Activated CD4-positive, alpha-beta T cell treated with anti-CD3 and anti-CD28 coated beads, Interleukin-2, amount 10 ng/mL, durations not matched to agents 7 days and 5 days (primary cell): ENCODE data around the gene C12orf50. TPM values are rescaled to one million over a fixed set of nuclear protein-coding genes. Genes with fewer than 3 reads are reported as not detected.
"Not testable (repeated sequence)": the region's sequence is repeated elsewhere in the genome, so short reads cannot be mapped to it uniquely, and the experiment has no call there.

Experiments
- CTCF ChIA-PET: fragments of 350-600 bp; sonication (Branson Sonifier 250); formaldehyde crosslinking; loops from one replicate; lab custom pipeline; 2021; ENCODE audit warnings: antibody characterized with exemption; lab: Charles Lee
- POLR2A ChIA-PET: fragments of 350-600 bp; sonication (Branson Sonifier 250); formaldehyde crosslinking; loops from one replicate; lab custom pipeline; 2021; ENCODE audit warnings: antibody characterized with exemption; lab: Charles Lee
- DNase-seq: peaks from one replicate; pipeline ENCODE4 v3.0.0-alpha.2; 2020
- H3K27ac Mint-ChIP-seq: one replicate; pipeline ENCODE4 v1.8.0; 2021; ENCODE audit warnings: mild to moderate bottlenecking, moderate library complexity, mixed read lengths
- H3K27me3 Mint-ChIP-seq: one replicate; pipeline ENCODE4 v1.8.0; 2021; ENCODE audit warnings: mixed read lengths
- H3K36me3 Mint-ChIP-seq: one replicate; pipeline ENCODE4 v1.8.0; 2021; ENCODE audit warnings: low read depth, mixed read lengths
- H3K4me1 Mint-ChIP-seq: one replicate; pipeline ENCODE4 v1.8.0; 2021; ENCODE audit warnings: mixed read lengths
- H3K4me3 Mint-ChIP-seq: one replicate; pipeline ENCODE4 v1.8.0; 2021; ENCODE audit warnings: mild to moderate bottlenecking, moderate library complexity, mixed read lengths
- H3K9me3 Mint-ChIP-seq: one replicate; pipeline ENCODE4 v1.8.0; 2021; ENCODE audit warnings: mixed read lengths
- total RNA-seq, 2 experiments: library from RNA; stranded (reverse); gene quantifications; one replicate each; pipeline ENCODE4 v1.2.3, GENCODE V29; 2021

C12orf50 gene
- total RNA-seq, 2 experiments from 2014 or later = not detected

GRCh38 chr12:87981495-87981894 is 47.7 kb downstream of the C12orf50 start:
- no peak for DNase-seq
- ChIA-PET CTCF (no interaction called here), POLR2A (no interaction called here)
- Mint-ChIP-seq H3K9me3 (no peaks in the 10 kb centered on the region), H3K4me1 (no peaks in the 10 kb centered on the region), H3K27ac (no peak overlapping the region), H3K36me3 (no peaks in the 10 kb centered on the region), H3K4me3 (no peak overlapping the region), H3K27me3 (no peaks in the 10 kb centered on the region)

- CTCF ChIA-PET = no interaction called here
- Mint-ChIP-seq H3K36me3 (no peaks in the 10 kb centered on the region), H3K4me1 (no peaks in the 10 kb centered on the region), H3K9me3 (no peaks in the 10 kb centered on the region), H3K4me3 (no peak overlapping the region), H3K27me3 (no peaks in the 10 kb centered on the region), H3K27ac (no peak overlapping the region)
- POLR2A ChIA-PET = no interaction called here
- no peak for DNase-seq
Measured at GRCh38 chr12:87975879-87976278, 53.3 kb downstream of the C12orf50 start.

- H3K4me1 Mint-ChIP-seq = no peaks in the 10 kb centered on the region
- POLR2A ChIA-PET = no interaction called here
- CTCF ChIA-PET = no interaction called here
- H3K36me3 Mint-ChIP-seq = no peaks in the 10 kb centered on the region
- no peaks in the 10 kb centered on the region for H3K27me3 Mint-ChIP-seq
- no peak overlapping the region for H3K4me3 Mint-ChIP-seq
- no peak overlapping the region for H3K27ac Mint-ChIP-seq
- no peak for DNase-seq
- H3K9me3 Mint-ChIP-seq = no peaks in the 10 kb centered on the region
Measured at GRCh38 chr12:87967871-87968270, 61.3 kb downstream of the C12orf50 start.

- no peaks in the 10 kb centered on the region for H3K27me3 Mint-ChIP-seq
- no peaks in the 10 kb centered on the region for H3K4me1 Mint-ChIP-seq
- no peak overlapping the region for H3K4me3 Mint-ChIP-seq
- ChIA-PET CTCF (no interaction called here), POLR2A (no interaction called here)
- H3K9me3 Mint-ChIP-seq = no peaks in the 10 kb centered on the region
- no peak overlapping the region for H3K27ac Mint-ChIP-seq
- no peaks in the 10 kb centered on the region for H3K36me3 Mint-ChIP-seq
- no peak for DNase-seq
Measured at GRCh38 chr12:87960566-87960965, 68.6 kb downstream of the C12orf50 start.

- CTCF ChIA-PET, H3K27ac Mint-ChIP-seq, H3K4me1 Mint-ChIP-seq, DNase-seq, H3K9me3 Mint-ChIP-seq, H3K27me3 Mint-ChIP-seq, POLR2A ChIA-PET, H3K4me3 Mint-ChIP-seq, H3K36me3 Mint-ChIP-seq: not testable (repeated sequence)
Measured at GRCh38 chr12:87954028-87954427, 75.2 kb downstream of the C12orf50 start.

GRCh38 chr12:87953256-87953860 is 75.8 kb downstream of the C12orf50 start:
- POLR2A ChIA-PET = no interaction called here
- CTCF ChIA-PET = no interaction called here

GRCh38 chr12:87952850-87953249 is 76.4 kb downstream of the C12orf50 start:
- Mint-ChIP-seq H3K9me3 (no peaks in the 10 kb centered on the region), H3K27me3 (no peaks in the 10 kb centered on the region), H3K36me3 (no peaks in the 10 kb centered on the region), H3K4me3 (no peak overlapping the region), H3K4me1 (no peaks in the 10 kb centered on the region), H3K27ac (no peak overlapping the region)
- CTCF ChIA-PET = no interaction called here
- POLR2A ChIA-PET = no interaction called here
- no peak for DNase-seq

More at GRCh38 chr12:87953256-87953860, 75.8 kb downstream of the C12orf50 start:
- Mint-ChIP-seq H3K9me3 (no peaks in the 10 kb centered on the region), H3K27me3 (no peaks in the 10 kb centered on the region), H3K4me1 (no peaks in the 10 kb centered on the region), H3K4me3 (no peak overlapping the region), H3K36me3 (no peaks in the 10 kb centered on the region), H3K27ac (no peak overlapping the region)
- DNase-seq = no peak

- H3K27me3 Mint-ChIP-seq = no peaks in the 10 kb centered on the region
- no peak for DNase-seq
- no peaks in the 10 kb centered on the region for H3K4me1 Mint-ChIP-seq
- ChIA-PET CTCF (no interaction called here), POLR2A (no interaction called here)
- no peak overlapping the region for H3K27ac Mint-ChIP-seq
- H3K36me3 Mint-ChIP-seq = no peaks in the 10 kb centered on the region
- no peaks in the 10 kb centered on the region for H3K9me3 Mint-ChIP-seq
- H3K4me3 Mint-ChIP-seq = no peak overlapping the region
Measured at GRCh38 chr12:87952223-87952622, 77.0 kb downstream of the C12orf50 start.

- no peak overlapping the region for H3K27ac Mint-ChIP-seq
- DNase-seq = no peak
- peaks cover 2% of the 10 kb centered on the region for H3K9me3 Mint-ChIP-seq
- no peak overlapping the region for H3K4me3 Mint-ChIP-seq
- no peaks in the 10 kb centered on the region for H3K36me3 Mint-ChIP-seq
- no peaks in the 10 kb centered on the region for H3K4me1 Mint-ChIP-seq
- POLR2A ChIA-PET = no interaction called here
- CTCF ChIA-PET = no interaction called here
- no peaks in the 10 kb centered on the region for H3K27me3 Mint-ChIP-seq
Measured at GRCh38 chr12:87943762-87944161, 85.4 kb downstream of the C12orf50 start.

- Mint-ChIP-seq H3K27ac (no peak overlapping the region), H3K4me3 (no peak overlapping the region), H3K27me3 (no peaks in the 10 kb centered on the region), H3K4me1 (no peaks in the 10 kb centered on the region), H3K9me3 (peaks cover 2% of the 10 kb centered on the region), H3K36me3 (no peaks in the 10 kb centered on the region)
- ChIA-PET CTCF (no interaction called here), POLR2A (no interaction called here)
- no peak for DNase-seq
Measured at GRCh38 chr12:87943023-87943422, 86.2 kb downstream of the C12orf50 start.

GRCh38 chr12:87939182-87939581 is 90.0 kb downstream of the C12orf50 start:
- no peak for DNase-seq
- Mint-ChIP-seq H3K4me3 (no peak overlapping the region), H3K27me3 (no peaks in the 10 kb centered on the region), H3K36me3 (no peaks in the 10 kb centered on the region), H3K9me3 (no peaks in the 10 kb centered on the region), H3K27ac (no peak overlapping the region), H3K4me1 (no peaks in the 10 kb centered on the region)
- CTCF ChIA-PET = no interaction called here
- POLR2A ChIA-PET = no interaction called here

- POLR2A ChIA-PET = no interaction called here
- no peaks in the 10 kb centered on the region for H3K36me3 Mint-ChIP-seq
- CTCF ChIA-PET = no interaction called here
Measured at GRCh38 chr12:87935216-87935615, 94.0 kb downstream of the C12orf50 start.

GRCh38 chr12:87933991-87934390 is 95.2 kb downstream of the C12orf50 start:
- DNase-seq = no peak
- CTCF ChIA-PET = no interaction called here
- no peaks in the 10 kb centered on the region for H3K9me3 Mint-ChIP-seq
- H3K27ac Mint-ChIP-seq = no peak overlapping the region
- H3K27me3 Mint-ChIP-seq = no peaks in the 10 kb centered on the region
- H3K4me1 Mint-ChIP-seq = no peaks in the 10 kb centered on the region
- no peak overlapping the region for H3K4me3 Mint-ChIP-seq
- POLR2A ChIA-PET = no interaction called here
- H3K36me3 Mint-ChIP-seq = no peaks in the 10 kb centered on the region

More at GRCh38 chr12:87935216-87935615, 94.0 kb downstream of the C12orf50 start:
- Mint-ChIP-seq H3K27ac (no peak overlapping the region), H3K27me3 (no peaks in the 10 kb centered on the region), H3K4me3 (no peak overlapping the region), H3K4me1 (no peaks in the 10 kb centered on the region), H3K9me3 (no peaks in the 10 kb centered on the region)
- DNase-seq = no peak

- CTCF ChIA-PET = no interaction called here
- no peaks in the 10 kb centered on the region for H3K9me3 Mint-ChIP-seq
- no peak overlapping the region for H3K4me3 Mint-ChIP-seq
Measured at GRCh38 chr12:87931812-87932211, 97.4 kb downstream of the C12orf50 start.

More at GRCh38 chr12:87931812-87932211, 97.4 kb downstream of the C12orf50 start:
- DNase-seq = no peak
- Mint-ChIP-seq H3K4me1 (no peaks in the 10 kb centered on the region), H3K36me3 (no peaks in the 10 kb centered on the region), H3K27me3 (no peaks in the 10 kb centered on the region), H3K27ac (no peak overlapping the region)
- POLR2A ChIA-PET = no interaction called here
